Coronary artery (tissue), 2 donors: ENCODE results near the gene STK11IP.

Experiments
- DNase-seq: peaks from one replicate; pipeline ENCODE4 v3.0.0-alpha.2; 2017; ENCODE audit warnings: low spot score
- H3K27ac ChIP-seq, 2 donors: fragments of 200-600 bp; sonication (generic); one replicate each; pipeline ENCODE4 v1.5.1; 2016 to 2019
- H3K4me3 ChIP-seq: fragments of 200-600 bp; sonication (generic); 2 replicates; pipeline ENCODE4 v1.5.1; 2016; ENCODE audit warnings: mild to moderate bottlenecking, moderate library complexity
- CTCF ChIP-seq: fragments of 200-600 bp; sonication (generic); IDR thresholded peaks from one replicate; pipeline ENCODE4 v1.5.1; 2019; ENCODE audit warnings: antibody characterized with exemption

Gene STK11IP

GRCh38 chr2:219628235-219628985, 30.8 kb downstream of the STK11IP start:
- TF ChIP-seq CTCF = no peak
- DNase-seq = no peak
- Histone ChIP-seq H3K4me3 (peak overlapping the region; percentile 79), H3K27ac (no peak overlapping the region)

DNA sequence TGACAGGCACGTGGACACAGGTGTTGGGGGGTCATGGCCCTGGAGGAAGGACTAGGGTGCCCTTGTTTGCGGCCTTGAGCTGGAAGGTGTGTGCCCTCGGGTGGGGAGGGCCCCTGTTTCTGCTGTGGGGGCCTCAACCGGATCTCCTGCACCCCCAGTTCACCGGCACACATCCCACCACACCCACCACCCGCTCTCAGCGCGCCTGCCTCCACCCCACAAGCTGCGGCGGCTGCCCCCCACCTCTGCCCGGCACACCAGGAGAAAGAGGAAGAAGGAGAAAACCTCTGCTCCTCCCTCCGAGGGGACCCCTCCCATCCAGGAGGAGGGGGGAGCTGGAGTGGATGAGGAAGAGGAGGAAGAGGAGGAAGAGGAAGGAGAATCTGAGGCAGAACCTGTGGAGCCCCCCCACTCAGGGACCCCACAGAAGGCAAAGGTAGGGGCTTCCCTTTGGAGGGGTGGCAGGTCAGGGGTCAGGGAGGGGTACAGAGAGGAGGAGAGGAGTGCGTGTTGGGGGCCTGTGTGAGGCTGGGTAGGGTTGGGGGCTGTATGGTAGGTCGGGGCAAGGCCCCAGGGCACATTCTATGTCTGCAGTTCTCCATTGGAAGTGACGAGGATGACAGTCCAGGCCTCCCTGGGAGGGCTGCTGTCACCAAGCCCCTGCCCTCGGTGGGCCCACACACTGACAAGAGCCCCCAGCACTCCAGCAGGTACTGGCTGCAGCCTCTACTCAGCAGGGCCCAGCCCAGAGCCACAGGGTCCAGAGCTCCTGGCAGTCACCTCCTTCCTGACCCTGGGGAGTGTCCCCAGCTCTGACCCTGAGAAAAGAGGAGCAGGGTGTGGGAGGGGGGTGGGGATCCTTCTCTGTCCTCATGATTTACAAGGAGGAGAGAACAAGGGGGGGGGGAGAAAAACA, 31.6 kb downstream of the STK11IP start:
- Histone ChIP-seq H3K4me3 (no peak overlapping the region), H3K27ac (no peak overlapping the region)
- DNase-seq = no peak
- TF ChIP-seq CTCF = no peak

DNA sequence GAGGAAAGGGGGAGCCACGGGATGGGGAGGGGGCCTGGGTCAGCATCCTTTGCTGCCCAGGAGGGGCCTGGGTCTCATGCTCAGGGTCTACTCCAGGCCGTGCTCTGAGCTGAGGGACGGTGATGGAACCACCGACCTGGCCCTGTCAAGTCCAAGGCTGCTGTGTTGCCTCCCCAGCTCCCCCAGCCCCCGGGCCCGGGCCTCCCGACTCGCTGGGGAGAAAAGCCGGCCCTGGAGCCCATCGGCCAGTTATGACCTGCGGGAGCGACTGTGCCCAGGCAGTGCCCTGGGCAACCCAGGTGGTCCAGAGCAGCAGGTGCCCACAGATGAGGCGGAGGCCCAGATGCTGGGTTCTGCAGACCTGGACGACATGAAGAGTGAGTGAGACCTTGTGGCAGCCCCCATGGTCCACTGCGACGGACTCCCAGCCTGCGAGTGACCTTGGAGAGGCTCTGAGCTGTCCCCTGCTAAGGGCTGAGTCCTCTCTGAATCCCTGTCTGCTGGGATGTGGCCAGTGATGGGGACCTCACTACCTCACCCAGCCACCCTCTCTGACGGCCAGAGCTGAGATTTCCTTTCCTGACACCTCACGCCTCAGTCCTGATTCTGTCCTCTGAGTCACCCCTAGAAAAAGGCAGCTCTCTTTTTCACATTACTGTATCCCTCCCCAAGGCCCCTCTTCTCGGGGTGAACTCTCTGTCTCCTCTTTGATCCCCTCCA, 32.5 kb downstream of the STK11IP start:
- no peak for TF ChIP-seq CTCF
- no peak overlapping the region for H3K4me3 ChIP-seq
- H3K27ac ChIP-seq = no peak overlapping the region
- DNase-seq = no peak

- H3K4me3 ChIP-seq = no peak overlapping the region
- DNase-seq = no peak
- TF ChIP-seq CTCF = no peak
- H3K27ac ChIP-seq = no peak overlapping the region
These were observed 33.2 kb downstream of the STK11IP start for GRCh38 chr2:219630770-219631405.

DNA sequence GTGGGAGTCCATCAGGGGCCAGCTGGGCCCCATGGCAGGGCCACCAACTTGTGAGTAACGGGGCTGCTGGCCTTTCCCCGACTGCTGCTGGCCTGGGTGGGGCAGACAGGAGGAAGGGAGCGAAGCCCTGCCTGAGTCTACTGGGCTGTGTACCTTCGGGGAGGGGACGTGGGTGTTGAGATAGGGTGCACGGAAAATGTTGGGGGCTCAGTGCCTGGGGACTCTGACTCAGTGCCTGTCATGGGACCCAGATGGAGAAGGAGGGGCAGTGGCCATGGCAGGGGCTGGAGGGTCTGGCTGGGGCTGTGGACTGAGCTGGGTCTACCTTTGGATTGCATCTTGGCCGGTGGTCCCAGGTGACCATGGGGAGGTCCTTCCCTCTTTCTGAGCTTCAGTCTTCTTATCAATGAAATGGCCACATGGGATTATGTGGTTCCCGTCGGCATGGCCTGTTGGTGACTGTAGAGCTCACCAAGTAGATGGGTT, 33.8 kb downstream of the STK11IP start:
- Histone ChIP-seq H3K27ac (no peak overlapping the region), H3K4me3 (no peak overlapping the region)
- peak; percentile 63 for DNase-seq
- no peak for TF ChIP-seq CTCF

DNA sequence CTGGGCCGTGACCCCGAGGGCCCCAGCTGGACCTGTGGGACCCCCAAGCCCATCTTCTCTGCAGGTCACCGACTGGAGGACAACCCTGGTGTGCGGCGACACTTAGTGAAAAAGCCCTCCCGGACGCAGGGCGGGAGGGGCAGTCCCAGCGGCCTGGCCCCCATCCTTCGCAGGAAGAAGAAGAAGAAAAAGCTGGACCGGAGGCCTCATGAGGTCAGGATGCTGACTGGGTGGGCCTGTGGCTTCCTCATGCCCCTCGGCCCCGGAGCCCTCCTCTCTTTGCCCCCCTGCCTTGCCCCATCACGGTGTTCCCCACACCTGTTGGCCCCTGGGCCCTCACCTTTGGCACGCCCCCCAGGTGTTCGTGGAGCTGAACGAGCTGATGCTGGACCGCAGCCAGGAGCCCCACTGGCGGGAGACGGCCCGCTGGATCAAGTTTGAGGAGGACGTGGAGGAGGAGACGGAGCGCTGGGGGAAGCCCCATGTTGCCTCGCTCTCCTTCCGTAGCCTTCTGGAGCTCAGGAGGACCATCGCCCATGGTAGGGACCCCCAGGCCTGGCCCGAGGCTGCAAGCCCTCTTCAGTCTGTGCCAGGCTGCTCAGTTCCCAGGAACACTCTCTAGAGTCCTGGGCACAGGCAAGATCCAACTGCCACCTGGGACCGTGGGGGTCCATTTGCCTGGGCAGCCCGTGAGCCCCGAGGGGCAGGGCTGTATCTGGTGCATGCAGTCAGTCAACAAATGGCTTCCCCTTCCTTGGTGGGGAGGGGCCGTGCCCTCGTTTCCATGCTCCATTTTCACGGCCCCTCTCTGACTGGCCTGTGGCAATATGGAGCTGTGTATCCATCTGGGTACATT, 34.5 kb downstream of the STK11IP start:
- Histone ChIP-seq H3K27ac (no peak overlapping the region), H3K4me3 (no peak overlapping the region)
- TF ChIP-seq CTCF = no peak
- peak; percentile 46 for DNase-seq
